ENCODE data around the gene SLC39A8.
"Not testable (repeated sequence)": the region's sequence is repeated elsewhere in the genome, so short reads cannot be mapped to it uniquely, and the experiment has no call there.

SLC39A8 gene

GRCh38 chr4:102298716-102299115 is 46.6 kb downstream of the SLC39A8 start:
- DNase-seq: no peak

GRCh38 chr4:102295153-102295862 is 50.0 kb downstream of the SLC39A8 start:
- DNase-seq: no peak

GRCh38 chr4:102288497-102288896 is 56.8 kb downstream of the SLC39A8 start:
- no peak for DNase-seq

GRCh38 chr4:102285831-102286230 is 59.5 kb downstream of the SLC39A8 start:
- DNase-seq: no peak

GRCh38 chr4:102281171-102281839 is 64.0 kb downstream of the SLC39A8 start:
- no peak for DNase-seq

- DNase-seq: not testable (repeated sequence)
Observed at GRCh38 chr4:102273317-102273716, 72.0 kb downstream of the SLC39A8 start.

GRCh38 chr4:102272318-102272717 is 73.0 kb downstream of the SLC39A8 start:
- DNase-seq: no peak

- no peak for DNase-seq
Observed at GRCh38 chr4:102268355-102268754, 76.9 kb downstream of the SLC39A8 start.

GRCh38 chr4:102263024-102263787 is 82.1 kb downstream of the SLC39A8 start:
- no peak for DNase-seq

GRCh38 chr4:102259702-102260101 is 85.6 kb downstream of the SLC39A8 start:
- DNase-seq: no peak

- no peak for DNase-seq
Observed at GRCh38 chr4:102259081-102259480, 86.2 kb downstream of the SLC39A8 start.

GRCh38 chr4:102256321-102256720 is 89.0 kb downstream of the SLC39A8 start:
- no peak for DNase-seq

- DNase-seq: no peak
Observed at GRCh38 chr4:102253860-102254259, 91.4 kb downstream of the SLC39A8 start.

GRCh38 chr4:102252171-102252570 is 93.1 kb downstream of the SLC39A8 start:
- DNase-seq: no peak

- DNase-seq: no peak
Observed at GRCh38 chr4:102250341-102250740, 94.9 kb downstream of the SLC39A8 start.

GRCh38 chr4:102247041-102247440 is 98.2 kb downstream of the SLC39A8 start:
- DNase-seq: no peak

GRCh38 chr4:102246416-102246815 is 98.9 kb downstream of the SLC39A8 start:
- DNase-seq: no peak

GRCh38 chr4:102244878-102245535 is 100.3 kb downstream of the SLC39A8 start:
- DNase-seq: no peak

GRCh38 chr4:102243296-102243695 is 102.0 kb downstream of the SLC39A8 start:
- not testable (repeated sequence) for DNase-seq

GRCh38 chr4:102234243-102234838 is 110.9 kb downstream of the SLC39A8 start:
- no peak for DNase-seq

GRCh38 chr4:102230194-102230593 is 115.1 kb downstream of the SLC39A8 start:
- no peak for DNase-seq

- no peak for DNase-seq
Observed at GRCh38 chr4:102227388-102227787, 117.9 kb downstream of the SLC39A8 start.

GRCh38 chr4:102223461-102223860 is 121.8 kb downstream of the SLC39A8 start:
- no peak for DNase-seq

All from NK-92 treated with Interleukin-12 subunit alpha and Interleukin-12 subunit beta, amount 100 ng/mL, for 24 hours (cell line).